Measurements from ENCODE around the gene SCAANT1.

SCAANT1 gene

DNA sequence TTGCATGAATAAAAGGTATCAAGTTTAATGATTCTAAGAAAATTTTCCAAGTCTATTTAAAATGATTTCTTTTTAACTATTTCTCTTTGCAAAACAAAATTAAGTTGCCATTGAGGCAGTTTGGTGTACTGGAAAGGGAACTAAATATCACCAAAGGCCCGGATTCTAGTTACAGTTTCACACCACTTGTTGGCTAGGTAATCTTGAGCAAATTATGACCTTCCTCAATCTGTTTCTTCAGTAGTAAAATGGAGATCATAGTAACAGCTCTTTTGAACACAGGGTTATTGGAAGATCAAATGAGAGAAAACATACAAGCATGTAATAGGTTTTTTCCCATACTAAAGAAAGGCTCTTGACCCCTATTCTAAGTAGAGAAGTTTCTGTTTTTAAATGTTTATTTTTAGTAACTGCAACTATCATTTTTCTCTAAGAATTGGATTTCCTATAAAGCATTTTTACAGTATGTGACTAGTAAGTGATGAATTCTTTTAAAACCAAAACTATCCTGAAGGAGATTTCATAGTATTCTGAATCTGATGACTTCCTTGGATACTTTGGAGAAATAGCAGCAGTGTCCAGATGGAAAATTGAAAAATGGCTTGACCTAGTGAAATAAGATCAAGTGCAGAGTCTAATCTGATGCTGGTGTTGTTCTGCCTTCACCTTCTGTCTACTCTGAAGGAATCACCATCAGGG, 15.7 kb downstream of the SCAANT1 start:
- DNase-seq, result no peak

- DNase-seq, result no peak
Measured at GRCh38 chr3:63895422-63896189, 16.6 kb downstream of the SCAANT1 start.

DNA sequence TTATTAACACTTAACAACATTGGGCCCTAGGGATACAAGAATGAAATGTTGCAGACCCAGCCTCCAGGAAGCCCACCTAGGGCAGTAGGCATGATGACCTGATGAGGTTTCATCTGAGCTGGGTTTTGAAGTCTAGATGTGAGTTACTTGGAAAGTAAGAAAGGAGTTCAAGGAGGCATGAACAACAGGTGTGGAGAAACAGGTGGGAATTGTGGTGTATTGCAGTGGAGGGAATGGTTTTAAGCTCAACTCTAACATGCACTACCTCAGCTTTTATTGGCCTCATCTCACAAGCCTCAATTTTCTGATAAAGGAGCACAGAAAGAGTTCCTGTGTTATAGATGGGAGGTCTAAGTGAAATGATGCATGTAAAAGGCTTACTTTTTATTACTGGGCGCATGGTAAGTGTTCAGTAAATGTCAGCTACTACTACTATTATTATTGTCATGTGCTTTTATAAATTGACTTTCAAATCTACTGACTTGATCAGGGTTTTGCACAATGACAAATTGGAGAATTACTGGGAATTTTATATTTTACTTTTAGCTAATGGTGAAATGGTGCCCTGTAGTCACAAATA, 19.3 kb downstream of the SCAANT1 start:
- DNase-seq, result no peak

DNA sequence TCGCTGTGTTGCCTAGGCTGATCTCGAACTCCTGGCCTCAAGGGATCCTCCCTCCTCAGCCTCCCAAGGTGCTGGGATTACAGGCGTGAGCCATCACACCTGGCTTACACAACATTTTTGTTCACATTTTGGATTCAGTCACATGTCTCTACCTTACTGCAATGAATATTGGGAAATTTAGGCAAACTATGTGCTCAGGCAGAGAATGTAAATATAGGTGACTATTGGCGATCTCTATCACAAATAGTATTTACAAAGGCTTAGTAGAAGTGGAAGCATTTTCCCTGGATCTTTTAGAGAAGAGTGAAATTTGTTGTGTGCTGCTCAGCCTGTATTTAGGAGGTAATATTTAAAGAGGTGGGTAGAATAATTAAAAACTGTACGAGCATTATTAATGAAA, 20.7 kb downstream of the SCAANT1 start:
- no peak for DNase-seq

GRCh38 chr3:63886858-63887257, 25.3 kb downstream of the SCAANT1 start:
- no peak for DNase-seq

- no peak for DNase-seq
Measured at GRCh38 chr3:63880653-63881052, 31.5 kb downstream of the SCAANT1 start.

GRCh38 chr3:63878394-63879060, 33.7 kb downstream of the SCAANT1 start:
- DNase-seq, result no peak

- peak; percentile 10 for DNase-seq
Measured at GRCh38 chr3:63877737-63878393, 34.3 kb downstream of the SCAANT1 start.

DNA sequence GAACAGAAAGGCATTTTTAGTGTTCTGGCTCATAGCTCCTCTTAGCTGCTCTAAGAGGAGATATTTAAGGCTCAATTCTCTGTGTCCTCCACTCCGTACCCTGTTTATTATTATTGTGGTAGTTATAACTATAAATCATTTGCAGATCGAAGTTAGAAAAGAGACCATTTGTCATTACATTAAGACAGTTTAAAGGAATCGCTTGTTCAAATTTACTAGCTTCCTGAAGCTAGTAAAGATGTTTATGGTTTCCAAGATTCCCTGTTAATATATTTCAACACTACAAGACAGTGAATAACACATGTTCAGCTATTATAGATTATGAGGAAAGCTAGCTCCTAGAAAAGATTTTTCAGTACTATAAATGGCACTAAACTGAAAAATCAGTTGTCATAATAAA, 35.9 kb downstream of the SCAANT1 start:
- DNase-seq, result no peak

GRCh38 chr3:63875510-63875909, 36.7 kb downstream of the SCAANT1 start:
- DNase-seq, result no peak

DNA sequence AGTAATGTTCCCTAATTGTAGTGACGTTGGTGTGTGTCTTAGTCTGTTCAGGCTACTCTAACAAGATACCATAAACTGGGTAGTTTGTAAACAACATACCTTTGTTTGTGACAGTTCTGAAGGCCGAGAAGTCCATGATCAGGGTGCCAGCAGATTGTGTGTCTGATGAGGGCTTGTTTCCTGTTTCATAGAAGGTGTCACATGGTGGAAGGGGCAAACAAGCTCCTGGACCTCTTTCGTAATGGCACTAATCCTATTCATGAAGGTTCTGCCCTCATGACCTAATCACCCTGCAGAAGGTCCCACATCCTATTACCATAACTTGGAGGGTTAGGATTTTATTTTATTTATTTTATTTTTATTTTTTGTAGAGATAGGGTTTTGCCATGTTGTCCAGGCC, 37.4 kb downstream of the SCAANT1 start:
- no peak for DNase-seq

DNA sequence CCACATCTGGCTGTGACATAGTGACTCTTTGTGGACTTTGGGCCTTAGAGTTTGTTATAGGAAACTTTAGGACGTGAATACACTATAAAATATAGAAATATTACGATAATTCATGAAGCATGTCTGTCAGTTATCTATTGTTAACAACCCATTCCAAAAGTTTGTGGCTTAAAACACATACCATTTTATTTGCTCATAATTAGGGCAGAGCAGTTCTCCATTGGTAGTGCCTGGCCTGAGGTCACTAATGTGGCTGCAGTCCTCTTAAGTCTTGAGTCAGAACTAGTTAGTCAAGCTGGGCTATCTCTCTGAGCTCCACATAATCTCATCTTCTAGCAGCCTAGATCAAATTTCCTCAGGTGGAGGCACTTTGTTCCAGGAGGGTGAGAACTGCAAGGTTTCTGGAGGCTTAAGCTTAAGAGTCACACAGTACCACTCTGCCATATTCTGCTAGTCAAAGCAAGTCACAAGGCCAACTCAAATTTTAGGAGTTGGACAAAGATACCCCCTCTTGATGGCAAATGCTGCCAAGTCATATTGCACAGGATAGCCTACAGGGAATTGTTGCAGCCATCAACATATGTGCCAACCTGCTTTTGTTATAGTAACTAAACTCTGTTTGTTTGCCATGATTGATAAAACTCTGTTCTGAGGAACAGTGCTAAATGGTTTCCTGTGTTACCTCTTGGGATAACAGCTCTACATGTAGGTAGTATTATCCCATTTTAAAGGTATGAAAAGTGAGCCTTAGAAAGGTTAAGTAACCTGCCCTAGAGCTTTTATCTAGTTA, 39.9 kb downstream of the SCAANT1 start:
- DNase-seq, result peak; percentile 38

- no peak for DNase-seq
Measured at GRCh38 chr3:63870615-63871005, 41.6 kb downstream of the SCAANT1 start.

GRCh38 chr3:63869940-63870614, 42.1 kb downstream of the SCAANT1 start:
- no peak for DNase-seq

- DNase-seq, result no peak
Measured at GRCh38 chr3:63867225-63867624, 45.0 kb downstream of the SCAANT1 start.

GRCh38 chr3:63864965-63865327, 47.2 kb downstream of the SCAANT1 start:
- no peak for DNase-seq

DNA sequence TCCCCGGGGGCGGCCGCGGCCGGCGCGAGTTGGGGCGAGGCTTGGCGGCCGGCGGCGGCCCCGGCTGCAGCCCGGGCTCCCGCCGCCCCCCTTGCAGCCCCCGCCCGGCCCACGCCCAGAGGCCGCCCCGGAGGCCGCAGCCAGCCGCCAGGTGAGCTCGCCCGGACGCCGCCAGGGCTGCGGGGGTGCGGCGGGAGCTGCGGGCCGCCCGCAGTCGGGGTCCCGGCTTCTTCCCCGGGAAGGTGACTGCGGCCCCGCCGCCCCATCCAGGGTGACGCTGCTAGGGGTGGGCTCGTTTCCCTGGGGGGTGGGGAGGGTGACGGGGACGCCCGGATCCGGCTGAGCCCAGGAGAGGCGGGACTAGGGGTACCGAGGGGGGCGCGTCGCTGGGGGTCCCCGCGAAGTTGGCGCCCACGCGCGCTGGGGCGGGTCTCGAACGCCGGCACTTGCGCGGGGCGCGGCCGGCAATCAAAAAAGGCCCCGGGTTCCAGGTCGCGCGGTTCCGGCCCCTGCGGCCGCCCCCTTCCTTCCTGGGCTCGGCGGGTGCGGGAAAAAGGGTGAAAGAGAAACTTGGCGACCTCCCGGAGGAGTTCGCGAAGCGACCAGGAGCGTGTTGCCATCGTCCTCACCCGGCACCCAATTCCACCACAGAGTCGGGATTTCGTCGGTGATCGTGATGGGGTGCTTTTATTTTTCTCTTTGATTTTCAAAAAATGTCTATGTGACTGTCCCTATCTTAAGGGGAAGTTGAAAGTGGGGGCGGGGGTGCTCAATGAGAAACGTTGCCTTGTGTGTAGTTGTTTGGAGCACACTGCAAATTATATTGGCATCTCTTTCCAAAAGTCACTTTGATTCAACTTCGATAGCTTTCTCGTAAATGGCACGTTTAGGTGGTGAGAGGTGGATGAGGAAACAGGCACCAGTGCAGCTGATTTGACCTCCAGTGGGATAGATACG, 47.9 kb downstream of the SCAANT1 start:
- DNase-seq, result peak; percentile 30

DNA sequence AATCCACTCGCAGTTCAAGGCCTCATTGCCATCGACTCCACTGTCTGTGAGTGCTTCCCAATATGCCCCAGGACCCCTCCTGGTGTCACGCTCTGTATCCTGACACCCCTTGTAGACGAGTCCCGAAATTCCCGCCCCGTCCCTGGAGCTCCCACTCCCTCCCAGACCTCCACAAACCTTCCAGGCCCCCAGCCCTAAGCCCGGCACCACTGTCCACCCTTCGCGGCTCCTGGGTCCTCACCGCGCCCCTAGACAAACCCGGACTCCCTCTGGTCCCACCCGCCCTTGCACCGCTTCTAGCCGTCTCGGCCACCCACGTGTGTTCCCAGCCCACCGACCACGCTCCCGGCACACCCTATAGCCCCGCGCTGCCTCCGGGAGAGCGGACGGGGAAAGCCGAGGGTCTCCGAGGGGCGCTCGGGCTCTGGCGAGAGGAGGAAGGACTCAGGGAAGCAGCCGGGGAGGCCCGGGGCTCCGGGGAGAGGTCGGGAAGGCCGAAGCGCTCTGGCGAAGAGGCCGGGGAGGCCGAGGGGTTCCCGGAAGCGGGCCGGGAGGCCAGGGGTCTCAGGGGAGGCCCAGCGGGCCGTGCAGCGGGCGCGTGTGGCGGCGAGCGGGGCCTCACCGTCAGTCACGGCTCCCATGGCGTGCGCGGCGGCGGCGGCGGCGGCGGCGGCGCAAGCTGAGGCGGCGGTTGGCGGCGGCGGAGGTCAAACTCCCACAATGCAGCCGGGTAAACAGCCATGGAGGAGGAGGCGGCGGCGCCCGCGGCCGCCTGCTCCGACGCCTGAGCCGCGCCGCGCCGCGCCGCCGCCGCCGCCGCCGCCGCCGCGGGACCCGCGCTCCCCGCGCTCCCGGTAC, 48.8 kb downstream of the SCAANT1 start, which contains the start of the genes ATXN7 and THOC7:
Gene ATXN7, plus strand, starts transcription at position 718 of the 858 bp plus-strand sequence. CDS start 48,732 bp downstream, outside the sequence.
Gene THOC7, minus strand, starts transcription at position 656 of the 858 bp plus-strand sequence. Its CDS starts 15 bp downstream, at position 641.
- no peak for DNase-seq

- DNase-seq, result peak; percentile 5
Measured at GRCh38 chr3:63862804-63863149, 49.4 kb downstream of the SCAANT1 start.

Data from kidney glomerular epithelial cell (primary cell).